ENCODE measurements around the gene TMX4.
"Not testable (repeated sequence)": the region's sequence is repeated elsewhere in the genome, so short reads cannot be mapped to it uniquely, and the experiment has no call there.

The TMX4 gene

GRCh38 chr20:7966176-7966575 lies 53.4 kb downstream of the TMX4 start:
- in situ Hi-C loops (cut with HindIII; ENCODE audit: low sequenced_read_pairs), result no loop called here
- TF ChIP-seq CTCF (IDR thresholded peaks at IDR 0.05; ENCODE audit: low read depth, low read length), result no peak
- no peak overlapping the region for H3K4me3 ChIP-seq (ENCODE audit: low read depth, low read length)
- no peak for DNase-seq (ENCODE audit: low read depth, low spot score)

- TF ChIP-seq CTCF (IDR thresholded peaks at IDR 0.05; ENCODE audit: low read depth, low read length), result no peak
- H3K4me3 ChIP-seq (ENCODE audit: low read depth, low read length), result no peak overlapping the region
- DNase-seq (ENCODE audit: low read depth, low spot score), result no peak
- in situ Hi-C loops (cut with HindIII; ENCODE audit: low sequenced_read_pairs), result no loop called here
Observed at GRCh38 chr20:7959484-7959883, 60.1 kb downstream of the TMX4 start.

- H3K4me3 ChIP-seq (ENCODE audit: low read depth, low read length); in situ Hi-C loops (cut with HindIII; ENCODE audit: low sequenced_read_pairs); DNase-seq (ENCODE audit: low read depth, low spot score): not testable (repeated sequence)
Observed at GRCh38 chr20:7956561-7956960, 63.0 kb downstream of the TMX4 start.

GRCh38 chr20:7950387-7950786 lies 69.2 kb downstream of the TMX4 start:
- no peak overlapping the region for H3K4me3 ChIP-seq (ENCODE audit: low read depth, low read length)
- TF ChIP-seq CTCF (IDR thresholded peaks at IDR 0.05; ENCODE audit: low read depth, low read length), result no peak
- in situ Hi-C loops (cut with HindIII; ENCODE audit: low sequenced_read_pairs), result no loop called here
- no peak for DNase-seq (ENCODE audit: low read depth, low spot score)

GRCh38 chr20:7943891-7944290 lies 75.7 kb downstream of the TMX4 start:
- no peak for DNase-seq (ENCODE audit: low read depth, low spot score)
- no peak overlapping the region for H3K4me3 ChIP-seq (ENCODE audit: low read depth, low read length)
- in situ Hi-C loops (cut with HindIII; ENCODE audit: low sequenced_read_pairs), result no loop called here
- TF ChIP-seq CTCF (IDR thresholded peaks at IDR 0.05; ENCODE audit: low read depth, low read length), result no peak

GRCh38 chr20:7940341-7940740 lies 79.2 kb downstream of the TMX4 start, which contains the start of gene HAO1:
Gene HAO1, minus strand, starts transcription at chr20:7940458. Its CDS starts 36 bp downstream, at chr20:7940422.
- in situ Hi-C loops (cut with HindIII; ENCODE audit: low sequenced_read_pairs), result no loop called here
- H3K4me3 ChIP-seq (ENCODE audit: low read depth, low read length), result no peak within 1 kb of the TSS
- DNase-seq (ENCODE audit: low read depth, low spot score), result no peak
- no peak for TF ChIP-seq CTCF (IDR thresholded peaks at IDR 0.05; ENCODE audit: low read depth, low read length)

- DNase-seq (ENCODE audit: low read depth, low spot score), result no peak
- TF ChIP-seq CTCF (IDR thresholded peaks at IDR 0.05; ENCODE audit: low read depth, low read length), result no peak
- in situ Hi-C loops (cut with HindIII; ENCODE audit: low sequenced_read_pairs), result no loop called here
- H3K4me3 ChIP-seq (ENCODE audit: low read depth, low read length), result no peak overlapping the region
Observed at GRCh38 chr20:7939663-7940062, 79.9 kb downstream of the TMX4 start.

Measured in astrocyte of the spinal cord (primary cell).